ENCODE measurements around the gene DAZAP1. TPM values are rescaled to one million over a fixed set of nuclear protein-coding genes. Genes with fewer than 3 reads are reported as not detected.

Gene DAZAP1
- total RNA-seq, 1 donor, result 61.7 TPM

DNA sequence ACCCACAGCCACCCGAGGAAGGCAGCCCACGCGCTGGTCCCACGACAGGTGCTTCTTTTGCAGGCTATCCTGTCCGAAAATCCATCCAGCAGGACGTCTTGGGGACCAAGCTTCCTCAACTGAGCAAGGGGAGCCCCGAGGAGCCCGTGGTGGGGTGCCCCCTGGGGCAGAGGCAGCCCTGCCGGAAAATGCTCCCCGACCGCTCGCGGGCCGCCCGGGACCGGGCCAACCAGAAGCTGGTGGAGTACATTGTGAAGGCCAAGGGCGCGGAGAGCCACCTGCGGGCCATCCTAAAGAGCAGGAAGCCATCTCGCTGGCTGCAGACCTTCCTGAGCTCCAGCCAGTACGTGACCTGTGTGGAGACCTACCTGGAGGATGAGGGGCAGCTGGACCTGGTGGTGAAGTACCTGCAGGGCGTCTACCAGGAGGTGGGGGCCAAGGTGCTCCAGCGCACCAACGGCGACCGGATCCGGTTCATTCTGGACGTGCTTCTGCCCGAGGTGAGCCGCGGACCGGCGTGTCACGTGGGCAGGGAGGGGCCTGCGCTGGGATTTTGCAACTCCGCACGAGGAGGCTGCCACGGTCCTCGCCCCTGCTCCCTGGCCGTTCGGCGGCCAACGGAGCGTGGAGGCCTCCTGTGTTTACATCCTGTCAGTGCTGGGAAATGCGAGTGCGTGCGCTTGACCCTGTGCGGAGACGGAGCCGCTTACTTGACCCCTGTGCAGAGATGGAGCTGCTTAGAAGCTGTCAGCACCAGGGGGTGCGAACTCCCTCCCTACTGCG lies 36.6 kb upstream of the DAZAP1 start:
- H3K4me3 ChIP-seq (ENCODE audit: low read depth, low read length), result no peak overlapping the region
- TF ChIP-seq, protein P1, sequence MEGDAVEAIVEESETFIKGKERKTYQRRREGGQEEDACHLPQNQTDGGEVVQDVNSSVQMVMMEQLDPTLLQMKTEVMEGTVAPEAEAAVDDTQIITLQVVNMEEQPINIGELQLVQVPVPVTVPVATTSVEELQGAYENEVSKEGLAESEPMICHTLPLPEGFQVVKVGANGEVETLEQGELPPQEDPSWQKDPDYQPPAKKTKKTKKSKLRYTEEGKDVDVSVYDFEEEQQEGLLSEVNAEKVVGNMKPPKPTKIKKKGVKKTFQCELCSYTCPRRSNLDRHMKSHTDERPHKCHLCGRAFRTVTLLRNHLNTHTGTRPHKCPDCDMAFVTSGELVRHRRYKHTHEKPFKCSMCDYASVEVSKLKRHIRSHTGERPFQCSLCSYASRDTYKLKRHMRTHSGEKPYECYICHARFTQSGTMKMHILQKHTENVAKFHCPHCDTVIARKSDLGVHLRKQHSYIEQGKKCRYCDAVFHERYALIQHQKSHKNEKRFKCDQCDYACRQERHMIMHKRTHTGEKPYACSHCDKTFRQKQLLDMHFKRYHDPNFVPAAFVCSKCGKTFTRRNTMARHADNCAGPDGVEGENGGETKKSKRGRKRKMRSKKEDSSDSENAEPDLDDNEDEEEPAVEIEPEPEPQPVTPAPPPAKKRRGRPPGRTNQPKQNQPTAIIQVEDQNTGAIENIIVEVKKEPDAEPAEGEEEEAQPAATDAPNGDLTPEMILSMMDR (IDR thresholded peaks at IDR 0.05; ENCODE audit: insufficient read depth, low read depth, low read length), result no peak
- DNase-seq (ENCODE audit: low read depth), result peak; percentile 44

DNA sequence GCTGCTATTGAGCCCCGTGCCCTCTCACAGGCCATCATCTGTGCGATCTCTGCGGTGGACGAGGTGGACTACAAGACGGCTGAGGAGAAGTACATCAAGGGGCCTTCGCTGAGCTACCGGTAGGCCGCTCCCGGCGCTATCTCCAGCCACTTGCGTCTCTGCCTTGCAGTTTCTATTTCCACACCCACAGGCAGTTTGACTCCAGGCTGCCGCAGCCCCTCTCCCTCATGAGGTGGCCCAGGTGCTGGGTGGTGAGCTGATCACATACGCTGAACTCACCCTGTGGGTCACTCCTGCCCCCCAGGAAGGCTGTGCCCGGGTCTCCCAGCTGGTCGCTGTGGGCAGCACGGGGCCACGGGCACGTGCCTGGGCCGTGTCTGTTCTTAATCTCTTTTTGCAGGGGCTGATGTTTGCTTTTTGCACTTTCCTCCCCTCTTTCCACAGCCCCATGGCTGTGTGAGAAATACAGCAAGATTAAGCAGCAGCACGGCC lies 34.3 kb upstream of the DAZAP1 start:
- no peak for DNase-seq (ENCODE audit: low read depth)
- TF ChIP-seq, protein P1 (IDR thresholded peaks at IDR 0.05; ENCODE audit: insufficient read depth, low read depth, low read length), result no peak
- H3K4me3 ChIP-seq (ENCODE audit: low read depth, low read length), result no peak overlapping the region

- H3K4me3 ChIP-seq (ENCODE audit: low read depth, low read length), result no peak overlapping the region
- peak; percentile 76 for DNase-seq (ENCODE audit: low read depth)
- TF ChIP-seq, protein P1 (IDR thresholded peaks at IDR 0.05; ENCODE audit: insufficient read depth, low read depth, low read length), result no peak
These were observed 33.7 kb upstream of the DAZAP1 start for GRCh38 chr19:1373534-1374249.

DNA sequence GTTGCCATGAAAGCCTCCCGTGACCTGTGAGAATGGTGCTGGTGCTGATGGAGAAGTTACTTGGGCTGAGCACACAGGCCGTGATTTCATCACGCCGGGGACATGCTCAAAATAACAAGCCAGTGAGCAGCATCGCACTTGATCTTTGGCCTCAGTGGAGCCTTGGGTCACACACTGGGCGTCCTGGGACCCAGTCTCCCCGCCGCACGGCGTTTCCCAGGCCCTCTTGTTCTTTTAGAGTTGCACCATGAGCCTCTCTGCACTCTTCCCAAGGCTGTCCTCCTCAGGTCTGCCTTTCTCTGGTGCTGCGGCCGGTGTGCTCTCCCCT lies 33.2 kb upstream of the DAZAP1 start:
- H3K4me3 ChIP-seq (ENCODE audit: low read depth, low read length), result no peak overlapping the region
- DNase-seq (ENCODE audit: low read depth), result no peak
- TF ChIP-seq, protein P1 (IDR thresholded peaks at IDR 0.05; ENCODE audit: insufficient read depth, low read depth, low read length), result no peak

- H3K4me3 ChIP-seq (ENCODE audit: low read depth, low read length), result no peak overlapping the region
- DNase-seq (ENCODE audit: low read depth), result no peak
- TF ChIP-seq, protein P1 (IDR thresholded peaks at IDR 0.05; ENCODE audit: insufficient read depth, low read depth, low read length), result no peak
These were observed 31.0 kb upstream of the DAZAP1 start for GRCh38 chr19:1376415-1376805.

- no peak overlapping the region for H3K4me3 ChIP-seq (ENCODE audit: low read depth, low read length)
- no peak for DNase-seq (ENCODE audit: low read depth)
- TF ChIP-seq, protein P1 (IDR thresholded peaks at IDR 0.05; ENCODE audit: insufficient read depth, low read depth, low read length), result no peak
These were observed 30.0 kb upstream of the DAZAP1 start for GRCh38 chr19:1377176-1377964.
